ENCODE data around the gene WDR36. TPM values are rescaled to one million over a fixed set of nuclear protein-coding genes. Genes with fewer than 3 reads are reported as not detected.
A peak's percentile ranks its signal among the peaks of the same experiment; 100 is the strongest.
"Not testable (repeated sequence)": the region's sequence is repeated elsewhere in the genome, so short reads cannot be mapped to it uniquely, and the experiment has no call there.

The WDR36 gene
- total RNA-seq, 1 experiment from 2014 or later: 39.0 TPM

DNA sequence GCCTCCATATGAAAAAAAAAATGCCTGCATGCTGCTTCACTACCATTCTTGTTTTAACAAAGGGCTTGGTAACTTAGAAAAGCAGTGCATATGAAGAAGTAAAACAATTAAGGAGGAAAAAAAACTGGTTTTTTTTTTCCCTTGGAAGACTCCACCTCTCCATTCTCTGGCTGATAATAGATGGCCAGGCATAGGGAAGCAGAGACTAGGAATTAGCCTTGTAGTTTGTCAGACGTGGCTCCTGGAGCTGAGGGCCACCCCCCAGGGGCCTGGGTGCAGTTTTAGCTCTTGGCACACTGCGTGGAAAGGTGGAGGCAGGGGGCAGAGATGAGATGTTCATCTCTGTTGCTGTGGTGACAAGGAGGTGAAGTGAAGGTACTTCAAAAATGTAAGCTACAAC lies 42.7 kb downstream of the WDR36 start:
- no peak for DNase-seq (ENCODE audit: low read depth)

GRCh38 chr5:111135363-111135762 lies 43.2 kb downstream of the WDR36 start:
- DNase-seq (ENCODE audit: low read depth): no peak

- peak; percentile 86 for DNase-seq (ENCODE audit: low read depth)
These were observed 43.8 kb downstream of the WDR36 start for GRCh38 chr5:111135946-111136345.

DNA sequence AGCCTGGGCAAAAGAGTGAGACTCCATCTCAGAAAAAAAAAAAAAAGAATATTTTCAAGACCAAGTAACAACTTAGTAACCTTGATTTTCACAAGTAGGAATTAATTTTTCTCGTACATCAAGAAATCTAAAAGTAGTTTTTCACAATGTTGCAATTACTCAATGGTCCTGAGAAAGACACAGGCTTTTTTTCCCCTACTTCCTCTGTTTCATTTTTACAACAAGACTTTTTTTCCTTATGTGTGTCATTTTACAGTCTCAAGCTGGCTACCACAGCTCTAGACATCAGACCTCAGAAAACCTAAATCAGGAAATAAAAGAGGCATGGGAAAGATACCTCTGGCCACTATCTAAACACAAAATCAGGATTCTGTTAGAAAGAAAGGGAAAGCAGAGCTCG lies 45.9 kb downstream of the WDR36 start:
- DNase-seq (ENCODE audit: low read depth): no peak

GRCh38 chr5:111141471-111141870 lies 49.3 kb downstream of the WDR36 start:
- DNase-seq (ENCODE audit: low read depth): not testable (repeated sequence)

DNA sequence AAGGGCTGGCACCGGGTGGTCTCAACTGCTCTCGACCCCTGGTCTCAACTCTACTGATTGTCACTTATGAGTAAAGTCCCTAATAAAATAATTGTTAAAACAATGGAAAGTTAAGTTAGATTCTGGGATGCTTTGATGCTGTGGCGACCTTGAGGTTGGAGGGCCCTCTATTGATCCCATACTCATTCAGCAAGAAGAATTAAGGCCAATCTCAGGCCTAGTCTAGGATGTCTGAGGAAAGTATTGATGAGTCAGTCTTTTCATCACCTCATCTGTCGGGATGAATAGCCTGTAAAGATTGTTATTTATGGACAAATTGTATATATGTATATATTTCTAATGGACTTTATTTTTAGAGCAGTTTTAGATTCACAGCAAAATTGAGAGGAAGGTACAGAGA lies 50.8 kb downstream of the WDR36 start:
- peak; percentile 18 for DNase-seq (ENCODE audit: low read depth)

DNA sequence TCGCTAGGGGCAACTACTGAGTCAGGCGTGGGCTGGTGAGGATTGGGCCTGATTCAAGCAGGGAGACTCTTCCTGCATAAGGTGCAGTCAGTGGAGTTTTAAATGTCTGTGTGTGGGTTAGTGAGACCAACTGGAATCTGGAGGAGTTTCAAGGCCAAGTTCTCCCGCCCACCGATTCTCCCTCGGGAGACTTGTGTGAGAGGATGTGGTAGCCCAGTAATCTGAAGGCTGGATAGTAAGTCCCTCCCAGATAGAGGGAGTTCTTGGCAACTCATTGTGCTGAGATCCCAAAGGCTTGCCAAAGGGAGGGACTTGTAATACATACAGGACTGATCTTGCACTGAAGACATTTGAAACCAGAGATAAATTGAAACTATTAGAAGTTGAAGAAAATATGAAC lies 51.8 kb downstream of the WDR36 start:
- DNase-seq (ENCODE audit: low read depth): peak; percentile 88

GRCh38 chr5:111144352-111144930 lies 52.3 kb downstream of the WDR36 start:
- peak; percentile 22 for DNase-seq (ENCODE audit: low read depth)

GRCh38 chr5:111146053-111146452 lies 53.9 kb downstream of the WDR36 start:
- DNase-seq (ENCODE audit: low read depth): no peak

GRCh38 chr5:111147502-111147901 lies 55.4 kb downstream of the WDR36 start:
- no peak for DNase-seq (ENCODE audit: low read depth)

- DNase-seq (ENCODE audit: low read depth): no peak
These were observed 59.9 kb downstream of the WDR36 start for GRCh38 chr5:111151998-111152397.

- no peak for DNase-seq (ENCODE audit: low read depth)
These were observed 61.3 kb downstream of the WDR36 start for GRCh38 chr5:111153483-111153882.

- DNase-seq (ENCODE audit: low read depth): no peak
These were observed 61.8 kb downstream of the WDR36 start for GRCh38 chr5:111153945-111154344.

- peak; percentile 75 for DNase-seq (ENCODE audit: low read depth)
These were observed 66.1 kb downstream of the WDR36 start for GRCh38 chr5:111158105-111158744.

GRCh38 chr5:111159845-111160244 lies 67.7 kb downstream of the WDR36 start:
- no peak for DNase-seq (ENCODE audit: low read depth)

DNA sequence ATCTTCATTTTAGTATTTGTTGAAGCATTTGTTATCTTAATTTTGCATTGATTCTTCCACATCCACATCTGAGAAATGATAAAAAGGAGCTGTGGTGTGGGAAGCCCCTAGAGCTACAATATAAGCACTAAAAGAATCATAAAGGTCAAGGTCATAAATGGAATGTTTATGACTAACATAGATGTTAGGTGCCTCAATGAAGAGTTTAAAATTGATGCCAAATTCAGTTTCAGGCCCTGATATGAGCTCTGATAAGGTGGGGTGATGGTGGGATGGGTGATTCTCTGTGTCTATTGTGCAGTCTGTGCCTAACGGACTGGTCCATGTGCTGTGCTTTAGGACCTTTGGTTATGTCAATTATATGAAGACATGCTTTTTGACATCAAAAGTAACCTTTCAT lies 70.9 kb downstream of the WDR36 start:
- DNase-seq (ENCODE audit: low read depth): peak; percentile 23

GRCh38 chr5:111165058-111165457 lies 72.9 kb downstream of the WDR36 start:
- no peak for DNase-seq (ENCODE audit: low read depth)

DNA sequence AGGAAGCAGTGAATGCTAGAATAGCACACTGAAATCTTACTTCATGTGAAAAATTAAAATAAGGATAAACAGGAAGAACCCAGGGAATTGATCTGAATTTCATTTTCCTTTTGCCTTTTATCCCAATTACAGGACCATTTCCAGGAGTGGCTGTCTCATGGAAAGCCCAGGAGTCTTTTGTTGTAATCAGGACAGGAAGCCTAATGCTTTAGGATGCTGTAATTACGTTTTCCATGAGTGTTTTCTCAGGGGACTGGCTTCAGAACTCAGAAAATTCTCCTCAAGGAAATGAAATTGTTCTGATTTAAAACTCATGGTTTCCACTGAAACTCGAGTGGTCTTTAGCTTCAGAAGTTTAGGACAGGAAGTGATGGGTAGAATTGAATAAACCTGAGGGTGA lies 75.4 kb downstream of the WDR36 start:
- DNase-seq (ENCODE audit: low read depth): no peak

GRCh38 chr5:111168608-111169007 lies 76.5 kb downstream of the WDR36 start:
- no peak for DNase-seq (ENCODE audit: low read depth)

DNA sequence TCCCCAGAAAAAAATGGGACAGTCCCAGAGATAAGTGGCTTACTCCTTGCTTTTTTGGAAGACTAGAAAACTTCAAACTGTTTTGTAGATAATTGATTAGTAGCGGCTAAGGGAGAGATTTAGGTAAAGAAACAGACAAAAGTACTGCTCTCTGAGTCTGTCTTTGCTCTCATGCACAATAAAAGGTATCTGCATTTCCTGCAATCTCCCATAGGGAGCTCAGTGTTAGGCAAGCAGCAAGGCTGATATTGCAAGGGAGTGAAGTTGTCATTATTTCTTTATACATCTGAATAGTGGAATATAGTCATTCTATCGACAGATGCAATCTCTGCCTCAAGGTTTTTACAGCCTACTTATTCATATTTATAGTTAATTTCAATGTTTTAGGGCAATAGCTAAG lies 77.1 kb downstream of the WDR36 start:
- DNase-seq (ENCODE audit: low read depth): no peak

DNA sequence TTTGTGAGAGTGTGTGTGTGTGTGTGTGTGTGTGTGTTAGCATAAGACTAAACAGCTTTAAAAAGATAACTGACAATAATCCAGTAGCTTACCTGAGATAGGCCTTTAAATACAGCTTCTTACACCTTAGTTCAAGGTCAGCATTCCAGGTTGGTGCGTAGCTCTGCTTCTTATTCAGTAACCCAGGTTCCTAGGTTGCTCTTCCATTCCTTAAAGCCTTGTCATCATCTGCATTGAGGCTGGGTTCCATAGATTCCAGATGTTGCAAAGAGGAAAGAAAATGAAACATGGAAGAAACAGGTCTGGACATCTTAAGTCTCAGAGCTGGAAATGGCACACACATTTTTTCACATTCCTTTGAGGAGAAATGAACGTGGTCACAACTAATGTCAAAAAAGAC lies 78.1 kb downstream of the WDR36 start:
- DNase-seq (ENCODE audit: low read depth): no peak

DNA sequence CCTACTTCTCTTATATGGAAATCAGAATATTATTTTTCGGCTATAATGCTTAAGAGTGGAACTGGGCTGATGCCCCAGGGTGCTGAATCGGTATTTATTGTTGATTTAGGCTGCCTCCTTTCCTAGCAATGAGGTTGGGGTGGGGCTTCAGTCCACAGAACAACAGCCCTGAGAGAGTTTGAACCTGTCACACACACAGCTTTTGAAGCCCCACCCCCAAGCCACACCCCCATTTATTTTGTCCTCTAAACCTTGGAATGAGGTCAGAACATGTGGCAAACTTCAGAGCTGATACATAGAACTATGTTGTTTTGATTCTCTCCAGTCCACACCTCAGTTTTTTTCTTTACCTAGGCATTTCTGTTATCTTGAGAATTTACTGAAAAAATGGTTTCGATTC lies 80.4 kb downstream of the WDR36 start:
- DNase-seq (ENCODE audit: low read depth): peak; percentile 4

DNA sequence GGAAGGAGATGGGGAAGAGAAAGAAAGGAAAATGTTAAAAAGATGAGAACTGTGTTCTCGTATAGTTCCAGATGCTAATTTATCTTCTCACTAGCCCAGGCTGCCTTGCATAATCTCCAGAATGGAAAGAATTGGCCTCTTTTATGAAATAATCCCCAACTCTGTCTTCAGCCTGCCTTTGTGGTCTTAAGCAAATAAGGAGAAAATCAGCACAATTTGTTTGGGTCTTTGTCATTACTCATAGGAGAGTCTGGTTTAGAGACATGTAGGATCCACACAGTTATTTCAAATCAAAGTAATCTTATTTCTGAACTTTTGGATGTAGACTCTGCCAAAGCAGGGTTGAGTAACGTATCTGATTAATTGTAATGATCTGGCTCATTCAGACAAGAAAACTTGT lies 81.3 kb downstream of the WDR36 start:
- no peak for DNase-seq (ENCODE audit: low read depth)
